Activated CD8-positive, alpha-beta T cell treated with anti-CD3 and anti-CD28 coated beads for 36 hours (primary cell): ENCODE results near the gene PLA2G3. TPM values are rescaled to one million over a fixed set of nuclear protein-coding genes. Genes with fewer than 3 reads are reported as not detected.

Experiments
- ATAC-seq: fragments of 200-7000 bp; cut with Tn5 transposase; one replicate; pipeline ENCODE4 v1.10.0; 2021; ENCODE audit warnings: mild to moderate bottlenecking, moderate library complexity
- CTCF ChIA-PET: fragments of 350-600 bp; sonication (Branson Sonifier 250); formaldehyde crosslinking; loops from one replicate; lab custom pipeline; 2021; ENCODE audit warnings: antibody characterized with exemption; lab: Charles Lee
- POLR2A ChIA-PET: fragments of 350-600 bp; sonication (Branson Sonifier 250); formaldehyde crosslinking; loops from one replicate; lab custom pipeline; 2021; ENCODE audit warnings: antibody characterized with exemption; lab: Charles Lee
- DNase-seq: peaks from one replicate; pipeline ENCODE4 v3.0.0-alpha.2; 2020
- H3K27ac Mint-ChIP-seq: one replicate; pipeline ENCODE4 v1.8.0; 2021; ENCODE audit warnings: mild to moderate bottlenecking, mixed read lengths
- H3K27me3 Mint-ChIP-seq: one replicate; pipeline ENCODE4 v1.8.0; 2021; ENCODE audit warnings: mixed read lengths
- H3K36me3 Mint-ChIP-seq: one replicate; pipeline ENCODE4 v1.8.0; 2021; ENCODE audit warnings: low read depth, mixed read lengths
- H3K4me1 Mint-ChIP-seq: one replicate; pipeline ENCODE4 v1.8.0; 2021; ENCODE audit warnings: low read depth, mixed read lengths
- H3K4me3 Mint-ChIP-seq: one replicate; pipeline ENCODE4 v1.8.0; 2021; ENCODE audit warnings: mild to moderate bottlenecking, moderate library complexity, mixed read lengths
- H3K9me3 Mint-ChIP-seq: one replicate; pipeline ENCODE4 v1.8.0; 2021; ENCODE audit warnings: mixed read lengths
- CTCF ChIP-seq: fragments of 200-600 bp; IDR thresholded peaks from one replicate; pipeline ENCODE4 v1.8.0; 2022; ENCODE audit warnings: antibody characterized with exemption, mild to moderate bottlenecking
- intact Hi-C: fragments of 100-400 bp; cut with micrococcal nuclease; formaldehyde crosslinking; loops from one replicate; pipeline ENCODE4 v1.10.0; 2022
- total RNA-seq, 2 experiments: library from RNA; stranded (reverse); gene quantifications; one replicate each; pipeline ENCODE4 v1.2.3, GENCODE V29; 2021

The PLA2G3 gene
- total RNA-seq, 2 experiments from 2014 or later: not detected

DNA sequence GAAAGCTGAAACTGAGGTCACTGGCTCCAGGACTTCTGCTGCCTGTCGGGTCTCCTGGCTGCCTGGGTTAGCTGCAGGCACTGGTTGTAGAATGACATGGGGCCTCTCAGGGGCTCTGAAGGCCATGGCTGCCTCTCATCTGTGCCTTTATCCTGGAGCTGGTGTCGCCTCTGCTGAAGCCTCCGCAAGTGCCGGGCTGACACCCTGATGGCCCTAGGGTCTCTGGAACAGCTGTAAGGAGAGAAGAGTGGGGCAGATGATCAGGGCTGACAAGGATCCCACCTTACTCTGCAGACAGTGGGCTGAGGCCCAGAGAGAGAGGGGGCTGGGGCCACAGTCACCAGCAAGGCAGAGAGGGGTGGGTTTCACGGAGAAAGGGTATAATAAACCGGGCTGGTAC is 4.6 kb downstream of the PLA2G3 start:
- no peak for DNase-seq

GRCh38 chr22:31134688-31135087 is 5.6 kb downstream of the PLA2G3 start:
- ATAC-seq (no peak), DNase-seq (no peak)
- Mint-ChIP-seq H3K27ac (no peak overlapping the region), H3K9me3 (no peaks in the 10 kb centered on the region), H3K4me3 (no peak overlapping the region), H3K4me1 (no peaks in the 10 kb centered on the region), H3K27me3 (no peaks in the 10 kb centered on the region), H3K36me3 (no peaks in the 10 kb centered on the region)
- intact Hi-C loops: no loop called here
- ChIA-PET CTCF (interaction anchor here (1.4 kb wide), 1 partner anchor 138 kb away, joined by 5 read pairs; no protein-coding TSS in a partner anchor), POLR2A (no interaction called here)
- no peak for TF ChIP-seq CTCF

More for the DNA sequence above, 4.6 kb downstream of the PLA2G3 start:
- no peak for TF ChIP-seq CTCF
- ATAC-seq: no peak
- ChIA-PET POLR2A (interaction anchor here (0.6 kb wide), 1 partner anchor 148 kb away, joined by 3 read pairs; no protein-coding TSS in a partner anchor), CTCF (interaction anchor here (1.4 kb wide), 1 partner anchor 137 kb away, joined by 5 read pairs; no protein-coding TSS in a partner anchor)
- H3K4me3 Mint-ChIP-seq: no peak overlapping the region
- intact Hi-C loops: no loop called here
- H3K36me3 Mint-ChIP-seq: no peaks in the 10 kb centered on the region
- no peaks in the 10 kb centered on the region for H3K4me1 Mint-ChIP-seq
- no peaks in the 10 kb centered on the region for H3K27me3 Mint-ChIP-seq
- H3K27ac Mint-ChIP-seq: no peak overlapping the region
- no peaks in the 10 kb centered on the region for H3K9me3 Mint-ChIP-seq

GRCh38 chr22:31133911-31134310 is 6.4 kb downstream of the PLA2G3 start:
- Mint-ChIP-seq H3K27me3 (no peaks in the 10 kb centered on the region), H3K4me1 (no peaks in the 10 kb centered on the region), H3K36me3 (no peaks in the 10 kb centered on the region), H3K27ac (no peak overlapping the region), H3K9me3 (no peaks in the 10 kb centered on the region), H3K4me3 (no peak overlapping the region)
- no peak for TF ChIP-seq CTCF
- CTCF ChIA-PET: no interaction called here
- POLR2A ChIA-PET: no interaction called here
- DNase-seq (no peak), ATAC-seq (no peak)
- intact Hi-C loops: no loop called here

DNA sequence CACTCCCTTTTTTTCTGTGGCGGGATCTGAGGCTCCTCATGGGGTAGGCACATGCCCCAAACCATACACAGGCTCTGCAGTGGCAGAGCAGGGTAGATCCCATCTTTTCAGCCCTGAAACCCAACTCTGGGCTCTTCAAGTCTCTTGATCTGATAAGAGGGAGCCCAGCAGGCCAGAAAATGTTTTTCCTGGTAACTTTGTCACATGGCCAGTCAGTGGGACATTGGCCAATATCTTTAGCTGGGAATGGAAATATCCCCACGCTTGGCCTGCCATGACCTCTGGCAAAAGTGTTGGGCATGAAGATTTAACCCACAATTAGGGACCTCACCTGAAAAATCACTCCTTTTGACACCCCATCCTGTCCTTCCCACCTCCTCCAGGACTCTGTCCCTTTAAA is 9.4 kb downstream of the PLA2G3 start:
- ATAC-seq (no peak), DNase-seq (no peak)
- CTCF ChIA-PET: interaction anchor here (0.7 to 1.0 kb wide), 2 partner anchors 36 to 46 kb away, joined by 3 read pairs; no protein-coding TSS in a partner anchor
- no peak overlapping the region for H3K27ac Mint-ChIP-seq
- H3K4me1 Mint-ChIP-seq: no peaks in the 10 kb centered on the region
- H3K27me3 Mint-ChIP-seq: peaks cover 1% of the 10 kb centered on the region
- POLR2A ChIA-PET: no interaction called here
- no peaks in the 10 kb centered on the region for H3K36me3 Mint-ChIP-seq
- intact Hi-C loops: no loop called here
- TF ChIP-seq CTCF: no peak
- H3K4me3 Mint-ChIP-seq: no peak overlapping the region
- no peaks in the 10 kb centered on the region for H3K9me3 Mint-ChIP-seq

DNA sequence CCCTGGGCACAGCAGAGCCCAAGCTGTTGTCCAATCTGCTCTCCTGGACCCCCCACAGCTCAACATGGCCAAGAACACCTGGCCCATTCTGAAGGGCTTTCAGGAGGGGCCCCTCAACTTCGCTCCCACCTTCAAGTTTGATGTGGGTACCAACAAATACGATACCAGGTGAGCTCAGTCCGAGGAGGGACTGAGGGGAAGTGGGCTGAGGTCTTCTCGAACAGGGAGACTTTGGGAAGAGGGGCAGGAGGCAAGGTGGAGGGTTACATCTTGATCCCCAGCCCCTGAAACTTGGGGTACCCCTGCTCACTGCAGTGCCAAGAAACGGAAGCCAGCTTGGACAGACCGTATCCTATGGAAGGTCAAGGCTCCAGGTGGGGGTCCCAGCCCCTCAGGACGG is 12.2 kb downstream of the PLA2G3 start:
- H3K4me3 Mint-ChIP-seq: no peak overlapping the region
- intact Hi-C loops: no loop called here
- H3K27me3 Mint-ChIP-seq: peaks cover 1% of the 10 kb centered on the region
- no peaks in the 10 kb centered on the region for H3K36me3 Mint-ChIP-seq
- H3K27ac Mint-ChIP-seq: no peak overlapping the region
- ATAC-seq: no peak
- POLR2A ChIA-PET: interaction anchor here (0.7 to 1.2 kb wide), 3 partner anchors 8 to 43 kb away, joined by 3 read pairs; no protein-coding TSS in a partner anchor
- H3K4me1 Mint-ChIP-seq: no peaks in the 10 kb centered on the region
- CTCF ChIA-PET: no interaction called here
- DNase-seq: no peak
- no peaks in the 10 kb centered on the region for H3K9me3 Mint-ChIP-seq
- TF ChIP-seq CTCF: no peak
